OCI-LY3 (cell line): ENCODE measurements around the gene PAM.
"Not testable (repeated sequence)": the region's sequence is repeated elsewhere in the genome, so short reads cannot be mapped to it uniquely, and the experiment has no call there.

Source experiments
- H2AFZ ChIP-seq: fragments of 200-600, 300-600 bp; shearing (Covaris generic); 2 replicates; pipeline ENCODE4 v1.6.0; 2014; ENCODE audit warnings: antibody characterized with exemption, low read depth, low read length
- H3K27ac ChIP-seq: fragments of 200-600, 300-600 bp; sonication (generic); 2 replicates; pipeline ENCODE4 v1.5.1; 2014; ENCODE audit warnings: mild to moderate bottlenecking, low read length, moderate library complexity, mixed read lengths
- H3K27me3 ChIP-seq: fragments of 200-600, 300-600 bp; sonication (generic); 2 replicates; pipeline ENCODE4 v1.6.1; 2014; ENCODE audit warnings: low read depth, low read length, mixed read lengths
- H3K36me3 ChIP-seq: fragments of 200-600, 300-600 bp; sonication (generic); replicated peaks from 2 replicates; pipeline ENCODE3; 2014; ENCODE audit warnings: low read depth, low read length, mixed read lengths
- H3K4me1 ChIP-seq: fragments of 300-600, 200-600 bp; sonication (generic); 2 replicates; pipeline ENCODE4 v1.6.1; 2014; ENCODE audit warnings: low read length, mixed read lengths
- H3K4me2 ChIP-seq: fragments of 200-600, 300-600 bp; sonication (generic); 2 replicates; pipeline ENCODE4 v1.6.1; 2014; ENCODE audit warnings: low read length, mixed read lengths
- H3K4me3 ChIP-seq: fragments of 300-600, 200-600 bp; sonication (generic); 2 replicates; pipeline ENCODE4 v1.5.1; 2014; ENCODE audit warnings: antibody characterized with exemption, mild to moderate bottlenecking, low read length, moderate library complexity
- H3K79me2 ChIP-seq: fragments of 300-600, 200-600 bp; shearing (Covaris generic); 2 replicates; pipeline ENCODE4 v1.6.1; 2014; ENCODE audit warnings: mild to moderate bottlenecking, low read length, mixed read lengths
- H3K9ac ChIP-seq: fragments of 300-600, 200-600 bp; shearing (Covaris generic); 2 replicates; pipeline ENCODE4 v1.6.0; 2014; ENCODE audit warnings: mild to moderate bottlenecking, low read length, moderate library complexity
- H3K9me3 ChIP-seq: fragments of 200-600, 300-600 bp; shearing (Covaris generic); 2 replicates; pipeline ENCODE4 v1.6.1; 2014; ENCODE audit warnings: low read length, mixed read lengths; ENCODE audit not compliant: insufficient read depth
- H4K20me1 ChIP-seq: fragments of 200-600, 300-600 bp; sonication (generic); 2 replicates; pipeline ENCODE4 v1.6.1; 2016; ENCODE audit warnings: low read length, mixed read lengths; ENCODE audit not compliant: insufficient read depth
- EZH2phosphoT487 ChIP-seq: fragments of 200-600 bp; shearing (Covaris generic); IDR thresholded peaks from 2 replicates; pipeline ENCODE4 v1.6.1; 2018; ENCODE audit warnings: antibody characterized with exemption, mixed run types, low read depth
- TF ChIP-seq, protein P1 (sequence below): fragments of 200-600, 300-600 bp; sonication (generic); IDR thresholded peaks from 2 replicates; pipeline ENCODE4 v1.5.1; 2014; ENCODE audit warnings: antibody characterized with exemption, low read length, low read depth

The PAM gene

DNA sequence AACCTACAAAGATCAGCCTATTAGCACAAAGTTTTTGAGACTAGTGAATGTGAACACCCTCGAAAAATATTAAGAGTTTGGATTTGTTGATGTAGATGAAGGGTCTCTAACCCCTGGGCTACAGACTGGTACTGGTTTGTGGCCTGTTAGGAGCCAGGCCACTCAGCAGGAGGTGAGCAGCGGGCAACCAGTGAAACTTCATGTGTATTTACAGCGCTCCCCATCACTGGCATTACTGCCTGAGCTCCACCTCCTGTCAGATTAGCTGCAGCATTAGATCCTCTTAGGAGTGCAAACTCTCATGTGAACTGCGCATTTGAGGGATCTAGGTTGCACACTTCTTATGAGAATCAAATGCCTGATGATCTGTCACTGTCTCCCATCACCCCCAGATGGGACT, 11.2 kb upstream of the PAM start:
- Histone ChIP-seq H3K4me2 (no peak overlapping the region), H3K36me3 (no peaks in the 10 kb centered on the region), H3K9ac (no peak overlapping the region), H4K20me1 (no peaks in the 10 kb centered on the region), H2AFZ (no peak overlapping the region), H3K27ac (no peak overlapping the region), H3K9me3 (no peaks in the 10 kb centered on the region), H3K4me3 (no peak overlapping the region), H3K4me1 (peaks cover 7% of the 10 kb centered on the region; the same call in 1 of the 2 replicates), H3K27me3 (no peaks in the 10 kb centered on the region), H3K79me2 (no peaks in the 10 kb centered on the region)
- TF ChIP-seq, protein P1, sequence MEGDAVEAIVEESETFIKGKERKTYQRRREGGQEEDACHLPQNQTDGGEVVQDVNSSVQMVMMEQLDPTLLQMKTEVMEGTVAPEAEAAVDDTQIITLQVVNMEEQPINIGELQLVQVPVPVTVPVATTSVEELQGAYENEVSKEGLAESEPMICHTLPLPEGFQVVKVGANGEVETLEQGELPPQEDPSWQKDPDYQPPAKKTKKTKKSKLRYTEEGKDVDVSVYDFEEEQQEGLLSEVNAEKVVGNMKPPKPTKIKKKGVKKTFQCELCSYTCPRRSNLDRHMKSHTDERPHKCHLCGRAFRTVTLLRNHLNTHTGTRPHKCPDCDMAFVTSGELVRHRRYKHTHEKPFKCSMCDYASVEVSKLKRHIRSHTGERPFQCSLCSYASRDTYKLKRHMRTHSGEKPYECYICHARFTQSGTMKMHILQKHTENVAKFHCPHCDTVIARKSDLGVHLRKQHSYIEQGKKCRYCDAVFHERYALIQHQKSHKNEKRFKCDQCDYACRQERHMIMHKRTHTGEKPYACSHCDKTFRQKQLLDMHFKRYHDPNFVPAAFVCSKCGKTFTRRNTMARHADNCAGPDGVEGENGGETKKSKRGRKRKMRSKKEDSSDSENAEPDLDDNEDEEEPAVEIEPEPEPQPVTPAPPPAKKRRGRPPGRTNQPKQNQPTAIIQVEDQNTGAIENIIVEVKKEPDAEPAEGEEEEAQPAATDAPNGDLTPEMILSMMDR: no peak
- TF ChIP-seq EZH2phosphoT487: no peak

DNA sequence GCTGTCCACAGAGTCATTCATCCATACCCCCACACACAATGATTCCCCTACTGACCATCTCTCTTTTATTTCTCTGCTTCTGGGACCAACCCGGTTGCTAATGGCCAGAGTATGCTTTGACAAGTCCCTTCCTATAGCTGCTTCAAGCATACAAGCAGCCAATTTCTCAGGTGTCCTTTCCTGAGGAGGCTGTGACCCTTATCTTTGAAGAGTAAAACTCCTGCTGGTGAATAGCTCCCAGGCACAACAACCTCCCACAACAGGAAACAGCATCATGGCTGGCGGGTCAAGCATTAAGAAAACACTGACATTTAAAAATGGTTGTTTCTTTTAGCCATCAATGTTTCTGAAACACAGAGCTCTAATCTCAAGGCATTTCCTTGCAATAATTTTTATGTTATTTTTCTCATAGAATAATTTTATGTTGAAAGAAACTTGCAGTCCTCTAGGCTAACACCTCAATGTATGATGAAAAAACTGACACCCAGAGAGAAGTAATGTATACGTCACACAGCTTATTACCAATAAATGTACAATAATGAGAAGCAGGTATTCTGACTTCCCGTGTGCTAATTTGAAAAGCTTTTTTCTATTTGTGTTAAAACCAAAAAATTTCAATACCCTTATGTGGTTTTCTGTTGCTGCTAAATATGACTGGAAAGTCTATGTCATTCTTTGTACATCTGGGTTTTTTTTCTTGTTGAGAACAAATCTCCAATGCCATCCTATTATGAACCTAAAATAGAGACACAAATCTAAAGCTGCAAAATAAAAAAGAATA, 7.5 kb upstream of the PAM start:
- no peak overlapping the region for H2AFZ ChIP-seq
- H3K79me2 ChIP-seq: no peaks in the 10 kb centered on the region
- no peak overlapping the region for H3K9ac ChIP-seq
- H3K27me3 ChIP-seq: no peaks in the 10 kb centered on the region
- TF ChIP-seq, protein P1: no peak
- no peak for TF ChIP-seq EZH2phosphoT487
- H3K9me3 ChIP-seq: no peaks in the 10 kb centered on the region
- H3K4me2 ChIP-seq: no peak overlapping the region
- no peak overlapping the region for H3K27ac ChIP-seq
- H4K20me1 ChIP-seq: no peaks in the 10 kb centered on the region
- H3K4me1 ChIP-seq: peaks cover 7% of the 10 kb centered on the region; the same call in 1 of the 2 replicates
- no peak overlapping the region for H3K4me3 ChIP-seq
- H3K36me3 ChIP-seq: no peaks in the 10 kb centered on the region

DNA sequence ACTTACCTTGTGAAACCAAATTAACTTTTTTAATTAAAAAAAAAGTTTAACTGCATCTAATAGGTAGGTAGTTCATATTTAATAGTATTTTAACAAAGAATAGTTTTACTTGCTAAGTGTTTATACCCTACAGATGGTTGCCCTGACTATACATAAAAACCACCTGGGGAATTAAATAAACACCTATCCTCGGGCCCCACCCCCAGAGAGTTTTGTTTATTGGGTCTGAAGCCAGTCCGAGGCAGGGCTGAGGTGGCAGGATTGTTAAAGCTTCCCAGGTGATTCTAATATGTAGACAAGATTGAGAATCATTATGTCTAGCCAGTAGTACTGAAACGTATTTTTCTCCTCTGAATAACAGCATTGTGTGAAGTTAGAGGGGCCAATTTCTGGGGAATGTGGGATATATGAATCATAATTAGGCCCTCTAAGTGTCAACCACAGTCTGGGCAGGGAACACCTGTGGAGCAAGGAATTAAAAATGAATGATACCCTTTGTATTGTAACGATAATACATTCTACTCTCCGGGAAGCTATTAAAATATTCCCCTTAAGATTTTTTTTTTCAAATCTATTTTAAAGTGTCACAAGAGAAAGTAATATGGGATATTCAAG, 5.6 kb upstream of the PAM start:
- no peak overlapping the region for H3K4me3 ChIP-seq
- no peaks in the 10 kb centered on the region for H3K27me3 ChIP-seq
- H3K4me2 ChIP-seq: no peak overlapping the region
- H3K36me3 ChIP-seq: no peaks in the 10 kb centered on the region
- no peak overlapping the region for H2AFZ ChIP-seq
- H4K20me1 ChIP-seq: no peaks in the 10 kb centered on the region
- H3K9ac ChIP-seq: no peak overlapping the region
- H3K9me3 ChIP-seq: no peaks in the 10 kb centered on the region
- TF ChIP-seq, protein P1: no peak
- TF ChIP-seq EZH2phosphoT487: no peak
- no peaks in the 10 kb centered on the region for H3K79me2 ChIP-seq
- peaks cover 7% of the 10 kb centered on the region; the same call in 1 of the 2 replicates for H3K4me1 ChIP-seq
- H3K27ac ChIP-seq: no peak overlapping the region

DNA sequence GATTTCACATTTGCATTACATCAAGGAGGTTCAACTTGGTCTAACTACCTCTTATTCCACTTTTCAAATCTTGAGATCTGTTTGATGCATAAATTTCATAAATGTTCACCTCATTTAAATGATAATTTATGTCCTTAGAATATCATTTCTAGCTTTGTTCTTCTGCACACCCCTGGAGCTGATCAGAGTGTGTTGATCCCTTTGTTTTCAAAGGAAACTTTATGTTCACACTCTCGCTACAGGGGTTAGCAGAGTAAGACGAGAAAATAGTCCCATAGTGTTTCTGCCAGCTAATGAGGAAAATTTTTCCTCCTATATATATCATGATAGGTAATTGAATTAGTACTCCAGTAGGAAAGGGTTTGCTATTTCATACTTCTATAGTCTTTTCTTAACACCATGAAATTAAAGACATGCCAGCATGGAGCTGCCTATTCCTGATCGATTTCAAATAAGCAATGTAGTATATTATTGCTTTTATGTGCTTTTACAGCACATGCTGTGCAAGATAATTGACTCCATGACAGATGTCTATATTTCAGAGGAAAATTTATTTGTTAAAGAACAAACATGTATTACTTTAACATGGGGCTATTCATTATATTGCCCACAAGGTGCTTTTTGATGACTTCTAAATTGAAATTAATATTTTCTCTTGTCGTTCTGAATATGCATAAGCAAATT, 4.8 kb upstream of the PAM start:
- Histone ChIP-seq H3K27ac (no peak overlapping the region), H3K27me3 (no peaks in the 10 kb centered on the region), H3K4me2 (no peak overlapping the region), H3K4me1 (peaks cover 7% of the 10 kb centered on the region; the same call in 1 of the 2 replicates), H3K79me2 (no peaks in the 10 kb centered on the region), H3K9me3 (no peaks in the 10 kb centered on the region), H2AFZ (no peak overlapping the region), H3K4me3 (no peak overlapping the region), H3K9ac (no peak overlapping the region), H4K20me1 (no peaks in the 10 kb centered on the region), H3K36me3 (no peaks in the 10 kb centered on the region)
- no peak for TF ChIP-seq EZH2phosphoT487
- TF ChIP-seq, protein P1: no peak

GRCh38 chr5:102751903-102752376, 3.2 kb upstream of the PAM start:
- not testable (repeated sequence) for H3K27ac ChIP-seq, H3K4me2 ChIP-seq

More at GRCh38 chr5:102751903-102752376, 3.2 kb upstream of the PAM start:
- H3K9me3 ChIP-seq, H3K4me3 ChIP-seq, H4K20me1 ChIP-seq, H3K9ac ChIP-seq, H2AFZ ChIP-seq, H3K36me3 ChIP-seq, H3K27me3 ChIP-seq, H3K79me2 ChIP-seq: not testable (repeated sequence)
- H3K4me1 ChIP-seq: peaks cover 14% of the 10 kb centered on the region
